ENCODE measurements around the gene SLC28A1.
A peak's percentile ranks its signal among the peaks of the same experiment; 100 is the strongest.

SLC28A1 gene

GRCh38 chr15:84951736-84952135 lies 67.3 kb downstream of the SLC28A1 start:
- Histone ChIP-seq H3K4me3 (no peak overlapping the region), H3K4me1 (peaks cover 7% of the 10 kb centered on the region; the same call in 1 of the 2 replicates), H3K9me3 (no peaks in the 10 kb centered on the region), H3K36me3 (replicated peaks) (no peaks in the 10 kb centered on the region), H3K27me3 (ENCODE audit: low read depth) (no peaks in the 10 kb centered on the region)
- in situ Hi-C loops (cut with MboI; ENCODE audit: low sequenced_read_pairs): loop anchor here (5.0 kb wide), 1 partner anchor 91 kb away; no protein-coding TSS in a partner anchor
- no peak for DNase-seq (ENCODE audit: low spot score in 2 of 2)

DNA sequence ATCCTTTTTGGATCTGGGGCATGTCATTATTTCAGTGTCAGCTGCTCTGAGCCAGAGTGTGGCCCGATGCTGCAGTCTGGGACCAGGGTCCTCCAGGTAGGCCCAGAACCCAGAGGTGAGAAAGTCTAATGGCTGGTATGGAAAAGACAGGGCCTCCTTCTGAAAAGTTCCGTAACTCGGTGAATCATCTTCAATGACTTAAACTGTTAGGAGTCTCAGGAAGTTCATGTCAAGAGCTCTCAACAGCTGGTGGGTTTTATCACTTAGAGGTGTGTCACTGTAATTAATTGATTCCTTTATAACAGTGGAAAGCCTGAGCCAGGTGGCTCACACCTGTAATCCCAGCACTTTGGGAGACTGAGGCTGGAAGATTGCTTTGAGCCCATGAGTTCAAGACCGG lies 68.7 kb downstream of the SLC28A1 start:
- Histone ChIP-seq H3K27me3 (ENCODE audit: low read depth) (no peaks in the 10 kb centered on the region), H3K9me3 (no peaks in the 10 kb centered on the region), H3K36me3 (replicated peaks) (no peaks in the 10 kb centered on the region), H3K4me3 (no peak overlapping the region), H3K4me1 (peaks cover 7% of the 10 kb centered on the region; the same call in 1 of the 2 replicates)
- peak in 1 of 2 experiments; percentile 46 for DNase-seq (ENCODE audit: low spot score in 2 of 2)
- in situ Hi-C loops (cut with MboI; ENCODE audit: low sequenced_read_pairs): loop anchor here (5.0 kb wide), 1 partner anchor 89 kb away; no protein-coding TSS in a partner anchor

DNA sequence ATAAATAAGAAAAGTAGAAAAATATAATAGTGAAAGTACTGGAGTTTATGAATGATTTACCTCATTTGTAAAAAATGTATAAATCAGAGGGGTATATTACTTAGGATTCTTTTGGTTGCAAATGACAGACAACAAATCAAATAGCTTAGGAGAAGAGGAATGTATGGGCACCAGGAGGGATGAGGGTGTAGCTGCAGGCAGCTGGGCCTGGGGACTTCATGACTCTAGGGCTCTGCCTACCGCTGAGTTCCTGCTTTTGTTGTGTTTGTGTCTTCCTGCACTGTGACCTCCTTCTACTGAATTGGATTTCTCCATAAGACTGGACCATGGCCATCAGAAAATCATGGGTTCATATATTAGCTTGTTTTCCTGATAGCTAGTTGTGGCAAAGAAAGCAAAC lies 69.3 kb downstream of the SLC28A1 start:
- in situ Hi-C loops (cut with MboI; ENCODE audit: low sequenced_read_pairs): loop anchor here (5.0 kb wide), 1 partner anchor 89 kb away; no protein-coding TSS in a partner anchor
- no peaks in the 10 kb centered on the region for H3K27me3 ChIP-seq (ENCODE audit: low read depth)

GRCh38 chr15:84955089-84955848 lies 70.8 kb downstream of the SLC28A1 start:
- Histone ChIP-seq H3K36me3 (replicated peaks) (no peaks in the 10 kb centered on the region), H3K4me1 (peaks cover 7% of the 10 kb centered on the region; the same call in 1 of the 2 replicates), H3K9me3 (no peaks in the 10 kb centered on the region), H3K27me3 (ENCODE audit: low read depth) (no peaks in the 10 kb centered on the region), H3K4me3 (peak overlapping the region; percentile 4; the same call in 1 of the 2 replicates)
- DNase-seq (ENCODE audit: low spot score in 2 of 2): peak; percentile 84 to 90
- in situ Hi-C loops (cut with MboI; ENCODE audit: low sequenced_read_pairs): no loop called here

More for the DNA sequence above, 69.3 kb downstream of the SLC28A1 start:
- peaks cover 7% of the 10 kb centered on the region; the same call in 1 of the 2 replicates for H3K4me1 ChIP-seq
- DNase-seq (ENCODE audit: low spot score in 2 of 2): no peak
- H3K9me3 ChIP-seq: no peaks in the 10 kb centered on the region
- H3K4me3 ChIP-seq: no peak overlapping the region
- no peaks in the 10 kb centered on the region for H3K36me3 ChIP-seq (replicated peaks)

GRCh38 chr15:84956199-84956598 lies 71.7 kb downstream of the SLC28A1 start:
- no peaks in the 10 kb centered on the region for H3K36me3 ChIP-seq (replicated peaks)
- DNase-seq (ENCODE audit: low spot score in 2 of 2): no peak
- in situ Hi-C loops (cut with MboI; ENCODE audit: low sequenced_read_pairs): no loop called here
- H3K27me3 ChIP-seq (ENCODE audit: low read depth): no peaks in the 10 kb centered on the region
- H3K4me3 ChIP-seq: no peak overlapping the region
- no peaks in the 10 kb centered on the region for H3K9me3 ChIP-seq
- peaks cover 7% of the 10 kb centered on the region; the same call in 1 of the 2 replicates for H3K4me1 ChIP-seq

- H3K4me1 ChIP-seq: peaks cover 2% of the 10 kb centered on the region; the same call in 1 of the 2 replicates
- no peaks in the 10 kb centered on the region for H3K36me3 ChIP-seq (replicated peaks)
- in situ Hi-C loops (cut with MboI; ENCODE audit: low sequenced_read_pairs): no loop called here
- no peaks in the 10 kb centered on the region for H3K27me3 ChIP-seq (ENCODE audit: low read depth)
- no peak overlapping the region for H3K4me3 ChIP-seq
- H3K9me3 ChIP-seq: peaks cover 7% of the 10 kb centered on the region; the same call in 1 of the 2 replicates
- DNase-seq (ENCODE audit: low spot score in 2 of 2): no peak
Observed at GRCh38 chr15:84960391-84961113, 76.1 kb downstream of the SLC28A1 start.

DNA sequence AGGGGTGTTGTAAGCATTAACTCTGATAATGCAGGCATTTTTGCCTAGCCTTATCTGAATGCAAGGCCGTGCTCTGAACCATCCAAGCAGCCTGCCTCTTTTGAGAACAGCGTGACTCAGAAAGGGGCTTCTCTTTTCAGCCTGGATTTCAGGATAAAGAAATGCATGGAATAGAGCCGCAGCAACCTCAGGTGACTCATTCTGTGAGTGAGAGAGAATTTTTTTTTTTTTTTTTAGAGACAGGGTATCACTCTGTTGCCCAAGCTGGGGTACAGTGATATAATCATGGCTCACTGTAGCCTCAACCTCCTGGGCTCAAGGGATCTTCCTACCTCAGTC lies 76.6 kb downstream of the SLC28A1 start:
- H3K27me3 ChIP-seq (ENCODE audit: low read depth): no peaks in the 10 kb centered on the region
- in situ Hi-C loops (cut with MboI; ENCODE audit: low sequenced_read_pairs): no loop called here
- H3K4me1 ChIP-seq: no peaks in the 10 kb centered on the region
- H3K36me3 ChIP-seq (replicated peaks): no peaks in the 10 kb centered on the region
- no peak for DNase-seq (ENCODE audit: low spot score in 2 of 2)
- H3K9me3 ChIP-seq: peaks cover 7% of the 10 kb centered on the region; the same call in 1 of the 2 replicates
- no peak overlapping the region for H3K4me3 ChIP-seq

GRCh38 chr15:84961707-84962106 lies 77.2 kb downstream of the SLC28A1 start:
- H3K9me3 ChIP-seq: peaks cover 9% of the 10 kb centered on the region; the same call in 1 of the 2 replicates
- no peaks in the 10 kb centered on the region for H3K36me3 ChIP-seq (replicated peaks)
- in situ Hi-C loops (cut with MboI; ENCODE audit: low sequenced_read_pairs): no loop called here
- H3K27me3 ChIP-seq (ENCODE audit: low read depth): no peaks in the 10 kb centered on the region
- DNase-seq (ENCODE audit: low spot score in 2 of 2): no peak
- peaks cover 5% of the 10 kb centered on the region for H3K4me1 ChIP-seq
- no peak overlapping the region for H3K4me3 ChIP-seq

DNA sequence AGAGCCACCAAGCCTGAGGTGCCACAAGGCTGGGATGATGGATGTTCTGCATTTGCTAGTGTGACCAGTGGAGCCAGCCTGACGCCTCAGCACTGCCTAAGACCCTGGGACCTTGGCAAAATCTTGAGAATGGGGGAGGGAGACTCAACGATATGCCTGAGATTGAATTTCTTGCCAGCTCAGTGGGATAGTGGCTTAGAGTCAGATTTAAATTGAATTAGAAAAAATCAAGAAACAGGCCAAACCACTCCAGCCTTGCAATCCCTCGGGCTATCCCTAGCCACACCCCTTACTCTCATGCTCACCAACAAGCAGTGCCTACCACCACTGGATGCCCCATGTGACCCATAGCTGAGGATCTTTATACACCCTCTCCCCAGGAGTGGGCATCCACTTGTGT lies 78.5 kb downstream of the SLC28A1 start:
- Histone ChIP-seq H3K36me3 (replicated peaks) (no peaks in the 10 kb centered on the region), H3K4me3 (no peak overlapping the region), H3K4me1 (peaks cover 17% of the 10 kb centered on the region), H3K9me3 (peaks cover 9% of the 10 kb centered on the region), H3K27me3 (ENCODE audit: low read depth) (no peaks in the 10 kb centered on the region)
- DNase-seq (ENCODE audit: low spot score in 2 of 2): no peak
- in situ Hi-C loops (cut with MboI; ENCODE audit: low sequenced_read_pairs): no loop called here

GRCh38 chr15:84967380-84967779 lies 82.9 kb downstream of the SLC28A1 start:
- Histone ChIP-seq H3K4me3 (peak overlapping the region; percentile 5; the same call in 1 of the 2 replicates), H3K9me3 (peaks cover 16% of the 10 kb centered on the region), H3K36me3 (replicated peaks) (no peaks in the 10 kb centered on the region), H3K27me3 (ENCODE audit: low read depth) (no peaks in the 10 kb centered on the region), H3K4me1 (peaks cover 21% of the 10 kb centered on the region)
- in situ Hi-C loops (cut with MboI; ENCODE audit: low sequenced_read_pairs): no loop called here
- DNase-seq (ENCODE audit: low spot score in 2 of 2): peak; percentile 70 to 95

- DNase-seq (ENCODE audit: low spot score in 2 of 2): no peak
- no peaks in the 10 kb centered on the region for H3K36me3 ChIP-seq (replicated peaks)
- no peak overlapping the region for H3K4me3 ChIP-seq
- in situ Hi-C loops (cut with MboI; ENCODE audit: low sequenced_read_pairs): no loop called here
- H3K9me3 ChIP-seq: peaks cover 16% of the 10 kb centered on the region
- H3K4me1 ChIP-seq: peaks cover 21% of the 10 kb centered on the region
- no peaks in the 10 kb centered on the region for H3K27me3 ChIP-seq (ENCODE audit: low read depth)
Observed at GRCh38 chr15:84968301-84968700, 83.8 kb downstream of the SLC28A1 start.

- H3K27me3 ChIP-seq (ENCODE audit: low read depth): no peaks in the 10 kb centered on the region
- peaks cover 16% of the 10 kb centered on the region for H3K9me3 ChIP-seq
- H3K4me3 ChIP-seq: no peak overlapping the region
- H3K36me3 ChIP-seq (replicated peaks): no peaks in the 10 kb centered on the region
- no peak for DNase-seq (ENCODE audit: low spot score in 2 of 2)
- peaks cover 21% of the 10 kb centered on the region for H3K4me1 ChIP-seq
- in situ Hi-C loops (cut with MboI; ENCODE audit: low sequenced_read_pairs): no loop called here
Observed at GRCh38 chr15:84969257-84969656, 84.8 kb downstream of the SLC28A1 start.

- Histone ChIP-seq H3K4me1 (peaks cover 21% of the 10 kb centered on the region), H3K9me3 (peaks cover 10% of the 10 kb centered on the region; the same call in 1 of the 2 replicates), H3K4me3 (no peak overlapping the region), H3K36me3 (replicated peaks) (no peaks in the 10 kb centered on the region), H3K27me3 (ENCODE audit: low read depth) (no peaks in the 10 kb centered on the region)
- no peak for DNase-seq (ENCODE audit: low spot score in 2 of 2)
- in situ Hi-C loops (cut with MboI; ENCODE audit: low sequenced_read_pairs): no loop called here
Observed at GRCh38 chr15:84970843-84971242, 86.4 kb downstream of the SLC28A1 start.

All from HAP-1 (cell line).